ENCODE data around the gene RP2.

RP2 gene

DNA sequence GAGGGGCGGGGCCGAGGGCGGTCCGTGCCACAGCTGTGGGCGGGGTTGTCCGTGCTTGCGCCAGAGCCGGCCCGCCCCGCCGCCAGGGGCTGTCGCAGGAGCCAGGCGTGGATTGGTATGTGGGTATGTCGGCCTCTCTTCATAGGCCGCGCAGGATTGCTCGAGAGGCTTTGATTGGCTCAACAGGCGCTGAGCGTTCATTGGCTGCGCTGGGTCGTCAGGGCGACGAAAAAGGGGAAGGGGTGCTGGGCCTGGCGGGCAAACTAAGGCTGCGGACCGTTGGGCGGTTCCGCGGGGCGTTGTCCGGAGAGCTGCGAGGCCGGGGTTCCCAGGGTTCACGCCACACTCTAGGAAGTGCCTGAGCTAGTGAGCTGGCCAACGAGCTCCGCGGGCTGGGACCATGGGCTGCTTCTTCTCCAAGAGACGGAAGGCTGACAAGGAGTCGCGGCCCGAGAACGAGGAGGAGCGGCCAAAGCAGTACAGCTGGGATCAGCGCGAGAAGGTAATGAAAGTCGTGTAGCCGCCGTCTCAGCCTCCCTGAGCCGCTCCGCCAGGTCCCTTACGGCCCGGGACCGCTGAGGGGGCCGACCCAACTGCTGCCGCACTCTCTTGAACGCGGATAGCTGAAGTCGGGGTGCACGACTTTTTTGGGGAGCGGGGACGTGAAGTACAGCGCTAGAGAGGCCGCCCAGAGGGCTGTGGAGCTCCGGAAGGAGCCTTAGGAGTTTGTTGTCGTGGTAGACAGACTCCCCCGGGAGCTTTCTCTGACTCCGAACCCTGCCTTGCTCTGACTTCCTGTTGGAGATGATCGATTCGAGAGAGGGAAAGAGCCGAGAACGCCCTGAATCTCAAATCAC, at the start of gene RP2:
Gene RP2 (plus strand): TSS at position 343 of the 857 bp plus-strand sequence. CDS start 58 bp downstream, at position 401.
- peak; percentile 98 for DNase-seq

GRCh38 chrX:46788902-46789301, 47.9 kb upstream of the RP2 start:
- DNase-seq, result no peak

GRCh38 chrX:46791927-46792809, 44.7 kb upstream of the RP2 start:
- no peak for DNase-seq

DNA sequence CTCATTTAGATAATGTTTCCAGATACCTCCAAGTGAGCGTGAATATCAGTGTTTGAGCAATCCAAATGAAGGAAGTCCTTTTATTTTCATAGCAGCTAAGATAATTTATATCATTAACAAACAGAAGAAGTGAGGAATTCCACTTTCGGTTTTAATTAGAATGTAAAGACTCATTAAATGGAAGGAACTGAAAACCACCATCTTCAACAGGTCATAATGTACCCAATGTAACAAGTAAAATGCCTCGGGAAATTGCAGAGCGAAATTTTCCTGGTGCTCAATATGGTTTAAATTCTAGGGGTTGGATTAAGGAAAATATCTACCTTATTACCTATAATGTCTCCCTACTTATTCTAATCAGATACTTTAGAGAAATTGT, 44.0 kb upstream of the RP2 start:
- no peak for DNase-seq

GRCh38 chrX:46793386-46794143, 43.3 kb upstream of the RP2 start:
- no peak for DNase-seq

DNA sequence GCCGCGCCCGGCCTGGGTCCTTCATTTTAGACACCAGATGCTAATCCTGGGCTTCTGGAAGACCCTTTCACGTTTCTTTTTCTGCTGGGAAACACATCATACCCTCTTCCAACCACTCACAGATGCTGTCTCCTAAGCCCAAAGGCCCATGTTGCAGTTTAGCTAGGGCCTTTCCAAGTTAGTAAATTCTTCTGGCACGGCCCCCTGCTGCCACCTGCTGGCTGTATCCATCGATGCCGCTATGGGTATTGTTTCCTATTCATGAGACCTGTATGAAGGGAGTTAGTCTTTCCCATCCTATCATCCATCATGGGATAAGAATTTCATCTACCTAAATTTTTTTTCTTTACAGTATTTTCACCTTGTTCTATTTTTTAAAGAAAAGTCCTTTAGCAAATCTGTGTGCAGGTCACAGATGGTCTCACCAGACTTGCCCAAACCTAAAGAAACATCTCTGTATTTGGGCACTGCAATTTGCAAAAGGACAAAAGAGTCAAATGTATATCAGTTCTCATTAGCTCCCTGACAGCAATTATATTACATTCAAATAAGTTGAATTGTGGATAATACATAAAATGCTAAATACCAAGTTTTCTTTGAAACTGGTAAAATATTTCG, 40.2 kb upstream of the RP2 start:
- DNase-seq, result peak; percentile 52

DNA sequence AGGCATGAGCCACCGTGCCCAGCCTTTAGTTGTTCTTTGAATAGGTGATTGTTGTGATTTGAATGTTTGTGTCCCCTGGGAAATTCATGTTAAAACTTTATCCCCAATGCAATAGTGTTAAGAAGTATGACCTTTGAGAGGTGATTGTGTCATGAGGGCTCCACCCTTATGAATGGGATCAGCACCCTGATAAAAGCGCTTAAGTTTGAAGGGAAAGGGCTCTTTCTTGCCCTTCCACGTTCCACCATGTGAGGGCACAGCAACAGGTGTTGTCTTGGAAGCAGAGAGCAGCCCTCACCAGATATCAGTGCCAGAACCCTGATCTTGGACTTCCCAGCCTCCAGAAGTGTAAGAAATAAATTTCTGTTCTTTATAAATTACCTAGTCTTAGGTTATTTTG, 33.7 kb upstream of the RP2 start:
- DNase-seq, result no peak

DNA sequence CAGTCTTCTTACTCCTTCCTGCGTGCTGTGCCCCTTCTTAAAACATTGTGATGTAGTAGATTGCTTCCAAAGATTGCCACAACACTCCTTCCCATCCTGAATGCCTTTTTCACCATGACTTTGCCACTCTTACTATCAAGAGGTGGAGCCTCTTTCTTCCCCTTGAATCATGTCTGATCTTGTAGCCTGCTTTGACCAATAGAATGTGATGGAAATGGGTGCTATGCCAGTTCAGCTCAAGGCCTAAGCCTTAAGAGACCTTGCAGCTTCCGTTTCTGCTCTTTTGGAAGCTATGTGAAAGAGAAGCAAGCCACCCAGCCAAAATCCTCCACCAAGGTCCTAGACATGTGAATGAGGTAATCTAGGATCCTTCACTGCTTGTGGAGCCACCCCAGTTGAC, 31.6 kb upstream of the RP2 start:
- DNase-seq, result no peak

GRCh38 chrX:46811121-46811520, 25.7 kb upstream of the RP2 start:
- no peak for DNase-seq

DNA sequence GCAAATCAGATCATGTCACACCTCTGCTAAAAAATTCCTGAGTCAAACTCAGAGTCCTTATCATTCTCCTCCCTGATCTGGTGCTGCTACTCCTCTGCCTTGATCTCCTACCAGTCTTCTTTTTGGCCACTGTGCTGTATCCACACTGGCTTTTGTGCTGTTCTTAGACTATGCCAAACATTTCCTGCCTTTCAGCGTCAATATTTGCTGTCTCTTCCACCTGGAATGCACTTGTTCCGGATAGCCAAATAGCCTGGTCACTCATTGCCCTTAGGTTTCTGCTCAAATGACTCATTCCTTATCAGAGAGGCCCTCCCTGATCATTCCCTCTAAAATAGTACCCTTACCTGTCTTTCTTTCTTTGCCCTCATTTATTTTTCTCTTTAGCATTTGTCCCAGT, 24.4 kb upstream of the RP2 start:
- no peak for DNase-seq

DNA sequence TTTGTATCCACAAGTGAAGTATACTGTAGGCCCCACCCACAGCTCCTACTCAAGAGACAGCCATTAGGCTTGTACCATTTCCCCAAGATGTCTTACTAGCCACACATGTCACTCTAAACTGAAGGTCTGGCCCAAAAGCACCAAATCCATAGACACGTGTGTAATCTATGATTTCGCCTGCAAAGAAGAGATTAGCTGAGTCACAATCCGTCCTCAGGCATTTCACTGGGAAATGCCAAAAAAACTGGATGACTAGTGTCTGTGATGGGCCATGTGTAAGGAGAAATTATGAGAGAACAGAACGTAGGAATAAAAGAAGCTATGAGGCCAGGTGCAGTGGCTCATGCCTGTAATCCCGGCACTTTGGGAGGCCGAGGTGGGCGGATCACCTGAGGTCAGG, 21.9 kb upstream of the RP2 start:
- no peak for DNase-seq

DNA sequence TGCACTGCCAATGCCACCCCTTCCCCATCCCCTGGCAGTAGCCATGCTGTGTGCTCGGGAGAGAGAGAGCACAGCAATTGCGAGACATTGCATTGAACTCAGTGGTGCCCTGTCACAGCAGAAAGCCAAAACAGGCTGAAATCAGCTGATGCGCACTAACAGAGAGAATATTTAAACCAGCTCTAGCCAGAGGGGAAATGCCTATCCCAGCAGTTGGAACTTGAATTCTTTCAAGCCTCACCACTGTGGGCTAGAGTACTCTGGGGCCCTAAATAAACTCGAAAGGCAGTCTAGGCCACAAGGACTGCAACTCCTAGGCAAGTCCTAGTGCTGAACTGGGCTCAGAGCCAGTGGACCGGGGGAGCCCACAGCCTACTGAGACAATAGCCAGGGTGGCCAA, 17.7 kb upstream of the RP2 start:
- no peak for DNase-seq

GRCh38 chrX:46820391-46821100, 16.3 kb upstream of the RP2 start:
- no peak for DNase-seq

DNA sequence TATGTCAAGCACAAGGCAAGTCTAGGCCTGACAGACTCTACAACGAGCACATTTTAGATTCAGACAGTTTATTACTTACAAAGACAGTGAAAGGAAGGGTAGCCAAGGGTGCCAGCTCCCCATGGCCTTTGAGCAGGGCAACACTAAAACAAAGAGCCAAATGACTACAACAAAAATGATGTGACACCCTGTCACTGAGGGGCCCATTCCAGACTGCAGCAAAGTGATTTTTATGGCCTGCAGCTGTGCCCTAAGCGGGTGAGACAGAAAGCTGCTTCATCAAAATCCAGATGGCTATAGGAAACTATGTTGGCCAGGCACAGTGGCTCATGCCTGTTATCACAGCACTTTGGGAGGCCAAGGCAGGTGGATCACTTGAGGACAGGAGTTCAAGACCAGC, 13.4 kb upstream of the RP2 start:
- DNase-seq, result no peak

DNA sequence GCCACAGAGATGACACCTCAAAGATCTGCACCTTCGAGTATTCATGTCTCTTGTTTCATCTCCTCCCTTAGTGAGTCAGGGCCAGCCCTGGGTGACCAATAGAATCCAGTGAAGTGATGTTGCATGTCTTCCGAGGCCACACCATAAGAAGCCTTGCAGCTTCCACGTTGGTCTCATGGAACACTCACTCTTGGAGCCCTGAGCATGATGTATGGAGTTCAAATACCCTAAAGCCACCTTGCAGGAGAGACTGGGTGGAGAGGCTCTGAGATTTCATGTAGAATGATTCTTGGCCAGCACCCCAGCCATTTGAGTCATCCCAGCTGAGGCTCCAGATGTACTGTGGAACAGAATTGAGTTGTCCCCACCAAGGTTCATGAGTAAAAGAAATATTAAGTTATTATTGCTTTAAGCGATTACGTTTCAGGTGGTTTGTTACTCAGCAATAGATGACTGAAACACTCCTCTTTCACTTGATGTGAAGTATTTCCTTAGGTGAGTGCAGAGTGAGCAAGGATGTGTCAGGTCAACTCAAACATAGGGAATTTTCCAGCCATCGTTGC, 5.0 kb upstream of the RP2 start:
- DNase-seq, result no peak

DNA sequence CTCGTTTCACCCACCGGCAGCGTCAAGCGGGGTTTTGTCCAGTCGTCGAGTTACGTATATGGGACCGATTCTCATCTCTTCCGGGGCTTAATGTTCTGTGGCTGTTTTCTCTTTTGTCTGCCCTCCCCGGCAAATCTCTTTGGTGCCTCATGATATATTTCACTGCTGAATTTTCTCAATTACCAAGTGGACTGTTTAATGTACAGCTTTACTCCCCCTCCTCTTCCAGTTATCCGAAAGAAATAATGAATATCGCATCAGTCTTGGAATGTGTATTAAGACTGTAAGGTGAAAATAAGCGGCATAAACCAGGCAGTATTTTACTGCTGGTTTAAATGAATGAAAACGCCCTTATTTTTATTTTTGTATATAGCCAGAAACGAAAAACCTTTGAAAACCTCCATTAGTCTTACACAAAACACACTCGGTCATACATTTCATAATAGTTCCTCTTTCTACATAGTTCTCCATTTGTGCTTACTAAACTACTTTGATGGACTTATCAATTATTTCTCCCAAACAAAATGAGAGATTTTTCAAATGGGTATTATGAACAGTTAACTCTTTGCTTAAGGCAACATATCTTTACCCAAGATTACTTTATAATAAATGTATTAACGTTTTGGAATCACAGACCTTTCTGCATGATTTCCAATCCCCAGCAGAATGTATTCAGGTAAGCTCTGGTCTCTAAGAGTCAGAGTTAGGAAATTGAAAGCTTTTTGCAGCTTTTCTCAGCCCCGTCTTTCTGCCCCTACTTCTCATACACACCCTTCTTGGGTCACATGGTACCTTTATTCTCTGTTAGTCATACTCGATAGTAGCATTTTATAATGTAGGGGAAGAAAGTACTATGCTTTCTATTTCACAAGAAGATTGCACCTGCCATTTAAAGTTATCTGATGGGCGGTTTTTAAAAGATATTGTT, 979 bp downstream of the RP2 start:
- no peak for DNase-seq

- DNase-seq, result no peak
Observed at GRCh38 chrX:46838486-46838870, 1.6 kb downstream of the RP2 start.

DNA sequence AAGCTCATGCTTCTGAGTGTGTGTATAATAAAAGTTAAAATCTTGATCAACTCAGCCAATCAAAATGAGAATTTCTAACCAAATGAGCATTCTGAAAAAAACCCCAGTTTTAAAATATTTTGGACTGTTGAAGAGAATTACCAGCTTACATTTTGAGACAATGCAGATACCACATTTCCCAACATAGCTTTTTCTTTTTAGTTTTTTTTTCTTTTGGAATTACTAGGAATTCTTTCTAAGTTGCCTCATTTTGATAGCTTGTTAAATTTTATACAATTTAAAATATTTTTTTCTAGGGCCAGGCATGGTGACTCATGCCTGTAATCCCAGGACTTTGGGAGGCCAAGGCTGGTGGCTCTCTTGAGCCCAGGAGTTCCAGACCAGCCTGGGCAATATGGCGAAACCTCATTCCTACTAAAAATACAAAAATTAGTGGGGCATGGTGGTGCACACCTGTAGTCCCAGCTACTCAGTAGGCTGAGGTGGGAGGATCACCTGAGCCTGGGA, 2.2 kb downstream of the RP2 start:
- no peak for DNase-seq

DNA sequence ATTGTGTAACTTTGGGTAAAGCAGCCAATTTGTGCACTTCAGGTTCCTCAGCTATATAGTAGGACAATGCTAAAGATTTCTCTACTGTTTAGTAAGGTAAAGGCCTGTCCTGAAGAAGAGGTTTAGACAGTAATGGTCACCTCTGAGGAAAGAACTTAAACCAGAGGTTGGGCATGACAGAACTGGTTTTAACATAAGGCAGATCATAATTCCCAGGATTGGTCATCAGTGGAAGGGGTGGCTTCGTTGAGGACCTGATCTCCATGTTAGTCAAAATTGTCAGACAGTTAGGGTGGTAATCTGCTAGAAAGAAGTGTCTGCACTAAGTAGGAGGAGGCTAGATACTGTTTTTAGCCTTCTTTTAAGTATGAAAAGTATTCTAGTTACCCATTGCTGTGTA, 4.1 kb downstream of the RP2 start:
- no peak for DNase-seq

DNA sequence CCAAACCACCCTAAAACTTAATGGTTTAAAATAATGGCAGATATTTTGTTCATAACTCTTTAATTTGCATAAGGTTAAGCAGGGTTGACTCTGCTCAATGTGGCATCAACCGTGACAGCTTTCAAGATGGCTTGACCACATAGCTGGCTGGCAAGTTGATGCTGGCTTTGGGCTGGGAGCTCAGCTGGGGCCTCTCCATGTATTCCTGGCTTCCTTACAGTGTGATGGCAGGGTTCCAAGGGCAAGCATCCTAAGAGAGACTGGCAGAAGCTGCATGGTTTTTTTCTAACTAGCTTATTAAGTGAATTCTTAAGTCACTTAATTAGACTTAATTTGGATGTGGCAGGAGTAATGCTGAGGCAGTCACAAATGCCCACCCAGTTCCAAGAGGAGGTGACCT, 4.5 kb downstream of the RP2 start:
- no peak for DNase-seq

- no peak for DNase-seq
Observed at GRCh38 chrX:46844913-46845312, 8.1 kb downstream of the RP2 start.

All from NCI-H1092 treated with DMSO at 0.1 percent for 48 hours (cell line).